MV-4-11 (cell line): ENCODE data around the gene FARP2.
"Not testable (repeated sequence)": the region's sequence is repeated elsewhere in the genome, so short reads cannot be mapped to it uniquely, and the experiment has no call there.

Source experiments
- DNase-seq: peaks from one replicate; lab custom pipeline; 2025; lab: John Stamatoyannopoulos, UW

Gene FARP2

DNA sequence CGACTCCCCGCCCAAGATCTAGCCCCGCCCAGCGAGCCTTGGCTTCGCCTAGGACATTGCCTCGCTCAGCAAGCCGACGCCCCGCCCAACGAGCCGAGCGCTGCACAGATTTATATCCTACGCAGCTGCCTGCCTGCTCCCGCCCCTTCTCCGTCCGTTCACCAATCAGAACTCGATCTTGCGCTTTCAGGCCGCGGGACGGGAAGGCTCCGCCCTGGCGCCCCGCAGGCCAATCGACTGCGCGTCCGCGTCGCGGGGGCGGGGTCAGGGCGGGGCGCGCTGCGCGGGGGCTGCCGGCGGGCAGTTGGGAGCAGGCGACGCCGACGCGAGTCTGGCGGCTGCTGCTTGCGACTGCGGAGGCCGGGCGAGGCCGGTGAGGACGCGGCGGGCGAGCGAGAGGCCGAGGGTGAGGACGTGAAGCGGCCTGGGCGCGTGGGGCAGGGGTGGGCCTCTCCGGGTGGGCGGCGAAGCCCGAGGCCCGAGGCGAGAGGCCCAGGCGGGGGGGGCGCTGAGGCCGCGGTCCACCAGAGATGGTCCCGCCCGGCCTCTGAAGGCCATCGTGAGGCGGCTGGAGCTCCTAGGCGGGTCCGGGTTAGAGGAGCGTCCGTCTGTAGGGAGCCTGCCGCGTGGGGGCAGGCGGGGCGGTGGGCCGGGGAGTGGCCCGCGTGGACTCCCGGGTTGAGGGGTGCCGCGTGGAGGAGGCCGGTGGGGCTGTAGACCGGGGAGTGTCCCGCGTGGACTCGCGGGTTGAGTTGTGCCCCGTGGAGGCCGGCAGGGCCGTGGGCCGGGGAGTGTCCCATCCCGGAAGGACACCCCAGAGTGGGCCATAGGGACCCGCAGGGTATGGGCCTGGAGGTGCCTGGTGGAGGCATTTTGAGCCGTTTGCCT is at the start of gene FARP2:
FARP2 (plus strand) TSS at position 303 of the 888 bp plus-strand sequence. CDS start 16,823 bp downstream, outside the sequence.
- DNase-seq, result peak; percentile 96

- DNase-seq, result no peak
Measured at GRCh38 chr2:241307055-241307454, 49.0 kb upstream of the FARP2 start.

DNA sequence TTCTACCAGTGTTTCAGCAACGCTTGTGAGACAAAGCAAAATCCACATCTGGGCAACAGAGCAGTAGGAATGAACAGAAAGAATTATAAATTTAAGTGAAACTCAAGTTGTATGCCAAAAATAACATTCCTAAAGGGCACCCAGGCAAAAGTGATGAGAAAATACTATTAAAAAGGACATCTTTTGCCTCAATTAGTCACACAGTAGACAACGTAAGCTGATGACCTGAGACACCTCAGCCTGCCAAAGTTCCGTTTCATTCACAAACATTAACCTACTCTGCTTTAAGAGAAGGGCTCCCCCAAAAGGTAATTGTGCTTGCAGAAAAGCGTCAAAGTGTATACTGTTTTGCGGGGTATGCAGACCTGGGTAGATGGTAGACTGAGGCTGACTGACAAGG is 47.8 kb upstream of the FARP2 start:
- DNase-seq, result no peak

GRCh38 chr2:241308832-241309500 is 47.1 kb upstream of the FARP2 start:
- DNase-seq, result no peak

DNA sequence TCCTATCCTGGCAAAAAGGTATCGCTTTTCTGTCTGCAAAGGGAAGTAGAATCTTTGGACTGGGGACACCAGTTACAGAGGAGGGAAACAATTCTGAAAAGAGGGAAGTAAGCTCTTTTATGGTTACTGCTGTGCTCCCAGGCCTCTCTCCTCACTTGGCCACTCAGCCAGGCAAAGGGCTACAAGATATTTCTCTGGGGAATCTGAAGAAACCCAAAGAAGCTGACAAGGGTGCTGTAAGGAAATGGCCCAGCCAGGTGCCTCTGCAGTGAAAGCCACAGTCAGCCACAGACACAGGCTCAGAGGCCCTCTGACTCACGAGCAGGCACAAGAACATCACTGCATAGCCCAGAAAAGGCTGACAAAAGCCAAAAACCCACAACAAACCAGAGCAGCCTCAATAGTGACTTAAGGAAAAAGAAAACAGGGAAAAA is 46.4 kb upstream of the FARP2 start:
- DNase-seq, result peak; percentile 96

GRCh38 chr2:241310917-241311566 is 45.0 kb upstream of the FARP2 start:
- no peak for DNase-seq

DNA sequence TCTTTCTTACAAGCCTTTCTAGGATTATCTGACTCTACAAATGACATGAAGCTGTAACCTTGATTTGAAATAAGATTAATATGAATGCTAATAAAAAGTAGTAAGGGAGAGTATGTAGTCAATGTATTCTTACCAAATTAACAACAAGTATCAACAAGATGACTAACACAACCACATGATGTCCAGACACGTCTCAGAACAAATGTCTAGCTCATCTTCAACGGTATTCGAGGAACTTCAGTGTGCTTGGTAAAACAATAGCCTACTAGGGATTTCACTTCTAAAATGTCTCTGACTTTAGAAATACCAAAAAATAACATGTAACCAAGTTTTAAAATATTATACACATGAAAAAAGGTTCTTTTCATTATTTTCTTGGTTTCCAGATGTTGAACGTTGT is 44.0 kb upstream of the FARP2 start:
- DNase-seq, result peak; percentile 12

DNA sequence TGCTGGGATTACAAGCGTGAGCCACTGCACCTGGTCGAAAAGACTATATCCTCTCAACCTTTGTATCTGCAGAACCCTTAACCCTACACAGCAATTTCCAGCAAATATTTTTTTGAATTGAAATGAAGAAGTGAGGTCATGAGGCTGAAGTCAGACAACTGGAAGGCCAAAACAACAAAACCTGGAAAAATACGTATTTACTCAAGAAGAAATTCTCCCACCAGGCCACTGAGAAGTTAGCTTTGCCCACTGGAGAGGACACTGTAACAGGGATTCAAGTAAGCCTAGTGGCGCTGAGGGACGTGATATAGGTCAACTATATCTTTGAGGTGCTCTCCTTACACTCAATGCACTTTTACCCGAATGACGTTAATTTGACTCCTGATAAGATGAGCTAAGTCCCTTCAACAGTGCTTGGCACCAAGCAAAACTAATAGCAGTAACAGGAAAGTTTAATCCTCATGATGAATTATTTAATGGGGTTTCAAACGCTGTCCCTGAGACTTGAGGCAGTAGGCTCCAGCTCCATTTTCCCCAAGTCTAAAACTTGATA is 42.5 kb upstream of the FARP2 start:
- no peak for DNase-seq

DNA sequence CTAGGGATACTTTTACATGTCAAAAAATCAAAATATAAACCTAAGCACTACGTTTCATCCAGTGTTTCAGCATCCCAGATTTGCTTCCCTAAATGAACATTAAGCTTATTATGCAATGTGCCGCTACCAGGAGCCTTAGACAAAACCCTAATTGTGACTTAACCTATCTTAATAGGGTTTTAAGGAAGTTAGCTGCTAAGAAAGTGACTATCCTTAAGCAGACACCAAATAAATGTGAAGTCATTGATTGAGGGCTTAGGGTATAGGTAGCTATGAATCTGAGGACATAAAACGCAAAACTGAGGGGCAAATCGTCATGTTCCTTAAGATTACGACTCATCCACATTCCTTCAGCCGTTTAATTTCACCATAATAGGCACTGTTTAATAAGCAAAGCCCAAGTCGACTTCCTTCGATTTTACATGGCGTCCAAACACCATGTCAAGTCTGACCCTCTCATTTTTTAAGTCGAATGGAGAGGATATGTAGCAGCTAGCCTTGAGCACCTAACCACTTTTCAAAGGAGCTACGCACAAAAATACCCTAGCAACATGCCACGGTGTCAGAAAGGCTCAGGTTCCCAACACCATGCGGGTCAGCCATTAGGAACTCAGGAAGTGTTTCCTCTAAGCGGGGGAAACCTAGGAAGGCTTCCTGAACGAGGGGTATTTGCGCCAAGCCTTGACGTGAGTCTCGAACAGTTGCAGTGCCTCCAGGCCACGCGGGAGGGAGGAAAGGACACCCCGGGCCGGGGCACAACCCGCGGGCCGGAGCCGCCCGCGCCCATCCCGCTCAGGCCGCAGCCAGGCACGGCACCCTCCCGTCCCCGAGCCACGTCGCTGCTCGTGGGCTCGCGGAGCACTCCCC is 41.6 kb upstream of the FARP2 start:
- DNase-seq, result peak; percentile 78

DNA sequence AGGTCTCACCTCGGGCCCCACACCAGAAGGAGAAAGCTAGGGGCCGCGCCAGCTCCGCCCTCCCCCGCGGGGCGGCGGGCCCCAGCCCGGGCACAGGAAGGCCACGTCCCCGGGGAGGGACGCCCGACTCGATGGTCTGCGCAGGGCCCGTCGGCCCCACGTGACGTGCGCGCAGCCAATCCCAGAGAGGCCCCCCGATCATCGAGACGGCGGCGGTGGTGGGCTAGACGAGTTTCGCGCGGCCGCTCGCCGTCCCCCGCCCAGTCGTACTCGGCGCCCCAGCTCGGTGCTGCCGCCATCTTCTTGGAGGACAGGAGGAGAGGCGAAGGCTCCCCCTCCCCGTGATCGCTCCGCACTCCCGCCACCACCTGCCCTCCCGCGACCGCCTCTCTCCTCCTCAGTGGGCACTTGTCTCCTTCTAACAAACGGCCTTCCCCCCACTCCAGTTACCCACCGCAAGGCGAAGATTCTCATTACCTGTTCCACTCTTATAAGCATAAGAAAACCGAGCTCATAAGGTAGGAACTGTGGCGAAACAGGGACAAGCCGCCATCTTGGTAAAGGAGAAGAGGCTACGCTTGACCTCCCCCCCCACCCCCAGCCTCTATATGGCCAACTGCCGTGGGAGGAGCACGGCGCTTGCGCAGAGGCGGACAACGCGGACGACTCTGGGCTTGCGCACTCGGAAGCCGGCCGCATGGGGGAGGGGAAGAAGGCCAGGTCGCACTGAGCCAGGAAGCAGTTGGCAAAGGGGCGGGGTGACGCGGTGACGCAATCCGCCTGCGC is 40.8 kb upstream of the FARP2 start, which contains the start of gene HDLBP:
HDLBP (minus strand) TSS at position 580 of the 786 bp plus-strand sequence. CDS start 48,803 bp downstream, outside the sequence.
- DNase-seq, result peak; percentile 96

DNA sequence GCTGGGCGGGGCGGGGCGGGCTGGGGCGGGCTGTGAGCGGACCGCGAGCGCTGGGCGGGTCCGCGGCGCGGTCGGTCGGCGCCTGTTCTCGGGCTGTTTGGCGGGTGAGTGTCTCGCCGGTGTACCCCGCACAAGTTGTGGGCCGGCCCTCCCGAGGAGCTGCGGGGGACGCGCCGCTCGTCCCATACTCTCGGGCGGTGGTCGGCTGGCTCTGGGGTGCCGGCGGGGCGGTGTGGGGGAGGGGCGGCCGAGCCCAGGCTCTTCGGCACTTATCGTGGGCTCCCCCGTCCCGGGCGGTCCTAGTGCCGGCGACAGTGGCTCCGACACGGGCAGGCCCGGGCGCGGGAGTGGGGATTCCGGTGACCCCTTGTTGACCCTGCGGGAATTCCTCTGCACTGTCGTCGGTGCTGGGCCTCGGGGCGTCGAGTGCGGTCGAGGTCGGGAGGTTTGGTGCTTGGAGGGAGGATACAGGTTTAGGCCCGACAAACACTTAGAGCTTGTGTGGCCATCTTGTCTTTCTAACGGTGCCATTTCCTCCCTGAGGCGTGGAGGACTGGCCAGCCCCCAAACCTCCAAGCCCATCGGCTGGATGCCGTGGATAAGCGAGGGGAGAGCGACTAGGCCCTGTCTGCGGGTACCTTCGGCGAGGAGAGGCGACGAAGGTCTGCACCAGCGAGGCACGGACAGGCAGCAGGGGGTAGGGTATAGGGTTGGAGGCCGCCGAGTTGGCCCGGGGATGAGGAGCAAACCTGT is 40.0 kb upstream of the FARP2 start, which contains the start of gene SEPTIN2:
SEPTIN2 (plus strand) TSS at position 47 of the 753 bp plus-strand sequence. CDS start 8,308 bp downstream, outside the sequence.
- peak; percentile 59 for DNase-seq

GRCh38 chr2:241316825-241317224 is 39.3 kb upstream of the FARP2 start:
- no peak for DNase-seq

- DNase-seq, result peak; percentile 80
Measured at GRCh38 chr2:241317391-241317790, 38.7 kb upstream of the FARP2 start.

- DNase-seq, result not testable (repeated sequence)
Measured at GRCh38 chr2:241318830-241319229, 37.3 kb upstream of the FARP2 start.

GRCh38 chr2:241320394-241320793 is 35.7 kb upstream of the FARP2 start:
- no peak for DNase-seq

DNA sequence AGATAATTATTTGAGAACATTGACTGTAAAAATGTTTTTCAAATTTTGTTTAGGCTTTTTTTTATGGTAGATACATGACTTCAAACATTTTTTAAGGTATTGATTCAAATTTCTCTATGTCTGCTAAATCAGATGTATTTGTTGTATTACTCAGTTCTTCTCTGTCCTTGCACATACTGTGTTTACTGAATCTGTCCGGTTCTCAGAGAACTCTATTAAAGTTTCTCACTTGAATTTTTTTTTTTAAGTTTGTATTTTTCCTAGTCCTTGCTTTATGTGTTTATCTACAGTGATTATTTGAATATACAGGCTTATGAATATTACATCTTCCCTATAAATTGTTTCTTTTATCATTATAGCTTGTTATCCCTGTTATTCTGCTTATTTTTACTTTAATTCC is 35.1 kb upstream of the FARP2 start:
- DNase-seq, result no peak

DNA sequence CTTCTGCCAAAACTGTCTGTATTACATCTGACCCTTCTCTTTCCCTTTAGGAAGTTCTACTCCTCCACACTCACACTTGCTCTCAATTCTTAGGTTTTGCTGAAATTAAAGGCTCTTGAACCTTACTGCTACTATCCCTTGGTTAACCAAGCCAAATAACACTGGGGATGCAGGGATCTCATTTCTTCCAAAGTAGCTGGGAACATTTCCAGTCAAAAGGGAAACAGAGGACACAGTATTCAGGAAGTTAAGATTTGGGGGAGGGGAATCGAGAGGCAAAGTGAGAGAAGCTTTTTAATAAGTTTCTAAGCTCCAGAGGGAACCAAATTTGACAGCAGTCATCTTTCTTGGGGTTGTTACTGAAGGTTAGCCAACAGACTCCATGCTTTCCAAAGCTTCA is 34.2 kb upstream of the FARP2 start:
- DNase-seq, result no peak

- no peak for DNase-seq
Measured at GRCh38 chr2:241323778-241324177, 32.3 kb upstream of the FARP2 start.

DNA sequence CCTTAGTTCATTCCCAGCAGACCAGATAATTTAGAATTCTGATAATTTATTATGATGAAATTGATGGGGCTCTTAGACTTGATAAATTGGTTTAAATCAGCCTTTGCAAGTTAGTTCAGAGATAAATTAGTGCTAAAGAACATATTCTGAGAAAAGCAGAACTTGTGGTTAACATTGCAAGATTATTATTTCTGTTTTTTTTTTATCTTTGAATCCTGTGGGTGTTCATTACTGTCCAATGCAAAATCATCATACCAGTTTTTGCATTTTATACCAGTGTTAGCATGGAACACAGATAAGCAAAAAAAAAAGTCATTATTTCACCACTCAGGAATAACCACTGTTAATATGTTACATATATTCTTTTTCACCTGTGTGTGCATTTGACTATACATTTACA is 31.3 kb upstream of the FARP2 start:
- DNase-seq, result peak; percentile 46

- DNase-seq, result no peak
Measured at GRCh38 chr2:241325257-241325656, 30.8 kb upstream of the FARP2 start.
